Measurements from ENCODE around the gene FITM1. TPM values are rescaled to one million over a fixed set of nuclear protein-coding genes. Genes with fewer than 3 reads are reported as not detected.

FITM1 gene
- polyA plus RNA-seq, 3 donors, result 2.1 TPM; not detected in 2

DNA sequence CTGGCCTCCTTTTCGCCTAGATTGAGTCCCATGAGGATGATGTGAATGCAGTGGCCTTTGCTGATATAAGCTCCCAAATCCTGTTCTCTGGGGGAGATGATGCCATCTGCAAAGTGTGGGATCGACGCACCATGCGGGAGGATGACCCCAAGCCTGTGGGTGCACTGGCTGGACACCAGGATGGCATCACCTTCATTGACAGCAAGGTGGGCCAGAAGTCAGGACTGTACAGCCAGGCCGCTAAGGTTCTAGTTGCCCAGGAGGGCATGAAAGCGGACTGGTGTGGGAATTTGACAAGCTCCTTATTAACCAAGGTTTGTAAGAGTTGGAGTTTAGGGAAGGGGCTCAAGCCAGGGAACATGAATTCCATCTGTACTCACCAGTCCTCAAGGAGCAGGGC is 10.8 kb upstream of the FITM1 start:
- Mint-ChIP-seq H3K27ac (no peak overlapping the region), H3K27me3 (ENCODE audit: low read depth in 3 of 3) (peaks cover 0 to 8% (median 2%) of the 10 kb centered on the region in 3 donors), H3K36me3 (peaks cover 65 to 88% of the 10 kb centered on the region in 2 donors), H3K4me3 (peak overlapping the region in 1 of 2 donors; percentile 9), H3K4me1 (peaks cover 21% of the 10 kb centered on the region), H3K9me3 (no peaks in the 10 kb centered on the region)
- Histone ChIP-seq H3K4me3 (replicated peaks in 1 of 3; ENCODE audit: low read depth in 2 of 3, low read length in 3 of 3) (no peak overlapping the region), H3K27ac (ENCODE audit: low read depth in 1 of 2, low read length in 2 of 2) (no peak overlapping the region), H3K79me2 (ENCODE audit: insufficient read depth, low read length) (peaks cover 24% of the 10 kb centered on the region), H3K4me2 (replicated peaks; ENCODE audit: extremely low read depth, low read length, poor library complexity, severe bottlenecking) (no peak overlapping the region), H2AFZ (ENCODE audit: insufficient read depth, low read depth, low read length, poor library complexity, severe bottlenecking) (no peak overlapping the region), H3K36me3 (replicated peaks in 1 of 2; ENCODE audit: control insufficient read depth in 1 of 2, insufficient read depth in 2 of 2, low read length in 2 of 2) (peaks cover 71 to 85% of the 10 kb centered on the region in 2 donors), H3K9me3 (replicated peaks in 1 of 2; ENCODE audit: control insufficient read depth in 1 of 2, insufficient read depth in 1 of 2, low read length in 2 of 2) (no peaks in the 10 kb centered on the region), H4K20me1 (ENCODE audit: insufficient read depth, low read length) (no peaks in the 10 kb centered on the region), H3K9ac (ENCODE audit: insufficient read depth, low read length, poor library complexity, severe bottlenecking) (no peak overlapping the region), H3K4me1 (ENCODE audit: control insufficient read depth in 1 of 2, insufficient read depth in 2 of 2, low read length in 2 of 2) (peaks cover 13 to 18% of the 10 kb centered on the region in 2 donors), H3K27me3 (ENCODE audit: control insufficient read depth in 2 of 2, insufficient read depth in 2 of 2, low read length in 2 of 2) (no peaks in the 10 kb centered on the region)
- WGBS (ENCODE audit: insufficient coverage), result 100% methylated on average over 5 of the region's 6 CpGs
- intact Hi-C loops (cut with micrococcal nuclease), result loop anchor here in 1 of 2 donors (10.0 kb wide), 2 partner anchors 175 to 1195 kb away; partner anchors contain the start of genes DHRS1, NOP9 and PRMT5
- no peak for TF ChIP-seq CTCF (IDR thresholded peaks at IDR 0.05)
- DNase-seq, result no peak

DNA sequence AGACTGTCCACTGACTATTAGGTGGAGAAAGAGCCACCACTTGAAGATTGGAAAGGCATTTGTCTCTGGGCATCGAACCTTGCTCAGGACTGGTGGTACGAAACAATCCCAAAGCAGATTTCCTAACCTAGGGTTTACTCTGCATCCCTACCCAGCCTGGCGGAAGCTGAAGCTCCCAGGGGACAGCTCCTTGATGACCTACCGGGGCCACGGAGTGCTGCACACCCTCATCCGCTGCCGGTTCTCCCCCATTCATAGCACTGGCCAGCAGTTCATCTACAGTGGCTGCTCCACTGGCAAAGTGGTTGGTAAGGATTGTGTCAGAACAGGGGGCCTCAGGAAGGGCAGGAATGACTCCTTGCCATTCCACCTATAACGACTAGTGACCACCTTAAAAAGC is 9.2 kb upstream of the FITM1 start:
- intact Hi-C loops (cut with micrococcal nuclease), result no loop called here
- Histone ChIP-seq H3K9me3 (replicated peaks in 1 of 2; ENCODE audit: control insufficient read depth in 1 of 2, insufficient read depth in 1 of 2, low read length in 2 of 2) (no peaks in the 10 kb centered on the region), H3K4me2 (replicated peaks; ENCODE audit: extremely low read depth, low read length, poor library complexity, severe bottlenecking) (no peak overlapping the region), H3K4me3 (replicated peaks in 1 of 3; ENCODE audit: low read depth in 2 of 3, low read length in 3 of 3) (no peak overlapping the region), H3K27ac (ENCODE audit: low read depth in 1 of 2, low read length in 2 of 2) (peak overlapping the region in 1 of 2 donors; percentile 5), H3K36me3 (replicated peaks in 1 of 2; ENCODE audit: control insufficient read depth in 1 of 2, insufficient read depth in 2 of 2, low read length in 2 of 2) (peaks cover 71 to 86% of the 10 kb centered on the region in 2 donors), H3K27me3 (ENCODE audit: control insufficient read depth in 2 of 2, insufficient read depth in 2 of 2, low read length in 2 of 2) (no peaks in the 10 kb centered on the region), H2AFZ (ENCODE audit: insufficient read depth, low read depth, low read length, poor library complexity, severe bottlenecking) (no peak overlapping the region), H4K20me1 (ENCODE audit: insufficient read depth, low read length) (no peaks in the 10 kb centered on the region), H3K9ac (ENCODE audit: insufficient read depth, low read length, poor library complexity, severe bottlenecking) (no peak overlapping the region), H3K79me2 (ENCODE audit: insufficient read depth, low read length) (peaks cover 13% of the 10 kb centered on the region), H3K4me1 (ENCODE audit: control insufficient read depth in 1 of 2, insufficient read depth in 2 of 2, low read length in 2 of 2) (peaks cover 3 to 7% of the 10 kb centered on the region in 2 donors)
- WGBS (ENCODE audit: insufficient coverage), result 100% methylated on average over 2 of the region's 8 CpGs
- H3K36me3 Mint-ChIP-seq, result peaks cover 65 to 93% of the 10 kb centered on the region in 2 donors
- no peak for TF ChIP-seq CTCF (IDR thresholded peaks at IDR 0.05)
- peaks cover 0 to 5% (median 0%) of the 10 kb centered on the region in 3 donors for H3K27me3 Mint-ChIP-seq (ENCODE audit: low read depth in 3 of 3)
- no peak overlapping the region for H3K4me3 Mint-ChIP-seq
- H3K9me3 Mint-ChIP-seq, result no peaks in the 10 kb centered on the region
- DNase-seq, result no peak
- H3K27ac Mint-ChIP-seq, result no peak overlapping the region
- peaks cover 12% of the 10 kb centered on the region for H3K4me1 Mint-ChIP-seq
